Measurements from ENCODE around the gene SDHAF2.
A peak's percentile ranks its signal among the peaks of the same experiment; 100 is the strongest.

The SDHAF2 gene

DNA sequence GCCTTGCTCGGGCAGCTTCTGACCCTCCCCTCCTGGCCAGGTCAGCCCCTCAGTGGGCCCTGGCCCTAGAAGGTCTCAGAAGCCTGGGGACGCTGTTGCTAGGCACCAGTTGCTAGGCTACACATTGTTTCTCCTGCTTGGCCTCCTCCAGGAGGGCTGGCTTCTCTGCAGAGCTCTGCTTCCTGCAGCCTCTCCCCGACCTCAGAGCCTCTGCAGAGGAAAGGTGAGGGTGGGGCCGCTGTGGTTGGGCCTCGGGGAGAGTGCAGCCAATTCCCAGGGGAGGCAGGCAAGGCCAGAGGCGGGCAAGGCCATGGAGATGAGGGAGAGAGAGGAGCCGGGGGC lies 51.0 kb downstream of the SDHAF2 start:
- H3K27ac ChIP-seq (ENCODE audit: low read depth, low read length): no peak overlapping the region
- H3K27me3 ChIP-seq (ENCODE audit: control insufficient read depth in 5 of 5, insufficient read depth in 4 of 5, low read length in 5 of 5): peaks cover 15 to 28% (median 26%) of the 10 kb centered on the region in 5 donors
- no peaks in the 10 kb centered on the region for H3K9me3 ChIP-seq (ENCODE audit: control insufficient read depth in 5 of 5, low read length in 5 of 5)
- H3K4me3 ChIP-seq (ENCODE audit: low read depth in 1 of 5, low read length in 5 of 5): no peak overlapping the region
- H3K4me1 ChIP-seq (ENCODE audit: control insufficient read depth in 5 of 5, insufficient read depth in 5 of 5, low read length in 5 of 5): peaks cover 5 to 36% (median 24%) of the 10 kb centered on the region in 5 donors
- H3K9ac ChIP-seq (ENCODE audit: low read length in 5 of 5): no peak overlapping the region
- H3K36me3 ChIP-seq (ENCODE audit: control insufficient read depth in 5 of 5, insufficient read depth in 5 of 5, low read length in 5 of 5): no peaks in the 10 kb centered on the region

DNA sequence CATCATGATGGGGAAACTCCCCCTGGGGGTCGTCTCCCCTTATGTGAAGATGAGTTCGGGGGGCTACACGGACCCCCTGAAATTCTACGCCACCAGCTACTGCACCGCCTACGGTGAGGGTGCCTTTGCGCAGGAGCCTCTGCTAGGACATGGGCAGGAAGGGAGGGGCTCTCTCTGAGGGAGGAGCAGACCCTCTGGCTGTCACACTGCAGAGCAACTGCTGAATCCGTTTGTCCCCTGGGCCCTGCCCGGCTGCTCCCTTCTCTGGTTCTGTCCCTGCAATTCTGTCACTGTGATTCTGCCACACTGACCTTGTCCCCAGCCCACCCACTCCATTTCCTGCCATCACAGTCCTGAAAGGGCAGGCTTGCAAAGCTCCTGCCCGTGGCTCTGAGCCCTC lies 51.9 kb downstream of the SDHAF2 start:
- H3K4me3 ChIP-seq (ENCODE audit: low read depth in 1 of 5, low read length in 5 of 5): no peak overlapping the region
- H3K9ac ChIP-seq (ENCODE audit: low read length in 5 of 5): no peak overlapping the region
- peaks cover 18 to 28% (median 26%) of the 10 kb centered on the region in 5 donors for H3K27me3 ChIP-seq (ENCODE audit: control insufficient read depth in 5 of 5, insufficient read depth in 4 of 5, low read length in 5 of 5)
- peaks cover 5 to 36% (median 24%) of the 10 kb centered on the region in 5 donors for H3K4me1 ChIP-seq (ENCODE audit: control insufficient read depth in 5 of 5, insufficient read depth in 5 of 5, low read length in 5 of 5)
- H3K9me3 ChIP-seq (ENCODE audit: control insufficient read depth in 5 of 5, low read length in 5 of 5): no peaks in the 10 kb centered on the region
- H3K36me3 ChIP-seq (ENCODE audit: control insufficient read depth in 5 of 5, insufficient read depth in 5 of 5, low read length in 5 of 5): peaks cover 0 to 2% (median 0%) of the 10 kb centered on the region in 5 donors
- no peak overlapping the region for H3K27ac ChIP-seq (ENCODE audit: low read depth, low read length)

DNA sequence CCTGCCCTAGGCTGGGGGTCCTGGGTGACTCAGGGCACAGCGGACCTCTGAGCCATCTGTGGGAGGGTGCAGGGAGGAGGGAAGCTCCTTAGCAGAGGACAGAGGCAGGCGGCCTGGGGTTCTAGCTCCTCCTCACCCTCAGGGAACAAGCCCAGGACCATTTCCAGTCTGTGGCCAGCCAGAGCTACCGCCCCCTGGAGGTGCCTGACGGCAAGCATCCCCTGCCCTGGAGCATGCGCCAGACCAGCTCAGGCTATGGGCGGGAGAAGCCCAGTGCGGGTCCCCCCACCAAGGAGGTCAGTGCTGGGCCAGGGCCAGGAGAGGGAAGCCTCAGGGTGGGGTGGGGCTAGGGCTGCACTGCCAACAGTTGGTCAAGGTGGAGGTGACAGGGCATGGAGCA lies 52.6 kb downstream of the SDHAF2 start:
- H3K36me3 ChIP-seq (ENCODE audit: control insufficient read depth in 5 of 5, insufficient read depth in 5 of 5, low read length in 5 of 5): peaks cover 0 to 9% (median 0%) of the 10 kb centered on the region in 5 donors
- peaks cover 2 to 29% (median 17%) of the 10 kb centered on the region in 5 donors for H3K4me1 ChIP-seq (ENCODE audit: control insufficient read depth in 5 of 5, insufficient read depth in 5 of 5, low read length in 5 of 5)
- H3K4me3 ChIP-seq (ENCODE audit: low read depth in 1 of 5, low read length in 5 of 5): no peak overlapping the region
- no peak overlapping the region for H3K27ac ChIP-seq (ENCODE audit: low read depth, low read length)
- peaks cover 18 to 28% (median 26%) of the 10 kb centered on the region in 5 donors for H3K27me3 ChIP-seq (ENCODE audit: control insufficient read depth in 5 of 5, insufficient read depth in 4 of 5, low read length in 5 of 5)
- no peaks in the 10 kb centered on the region for H3K9me3 ChIP-seq (ENCODE audit: control insufficient read depth in 5 of 5, low read length in 5 of 5)
- no peak overlapping the region for H3K9ac ChIP-seq (ENCODE audit: low read length in 5 of 5)

DNA sequence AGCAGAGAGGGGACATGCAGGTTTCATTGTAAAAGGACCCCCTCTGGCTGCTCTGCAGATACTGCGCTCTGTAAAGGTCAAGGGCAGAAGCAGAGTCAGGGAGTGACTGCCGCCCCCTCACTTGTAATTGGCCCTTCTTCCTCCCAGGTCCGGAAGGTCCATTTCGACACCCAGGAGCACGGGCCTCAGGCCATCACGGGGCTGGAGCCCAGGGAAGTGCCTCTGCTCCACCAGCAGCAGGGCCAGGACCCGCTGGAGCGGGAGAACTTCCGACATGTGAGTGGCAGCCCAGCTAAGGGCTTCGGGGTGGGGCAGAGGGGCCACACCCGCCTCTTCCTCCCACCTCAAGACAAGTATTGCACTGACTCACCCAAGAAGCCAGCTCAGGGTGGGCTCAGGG lies 54.6 kb downstream of the SDHAF2 start:
- Histone ChIP-seq H3K27ac (ENCODE audit: low read depth, low read length) (no peak overlapping the region), H3K27me3 (ENCODE audit: control insufficient read depth in 5 of 5, insufficient read depth in 4 of 5, low read length in 5 of 5) (peaks cover 15 to 26% (median 18%) of the 10 kb centered on the region in 5 donors), H3K9me3 (ENCODE audit: control insufficient read depth in 5 of 5, low read length in 5 of 5) (no peaks in the 10 kb centered on the region), H3K36me3 (ENCODE audit: control insufficient read depth in 5 of 5, insufficient read depth in 5 of 5, low read length in 5 of 5) (peaks cover 0 to 11% (median 0%) of the 10 kb centered on the region in 5 donors), H3K4me1 (ENCODE audit: control insufficient read depth in 5 of 5, insufficient read depth in 5 of 5, low read length in 5 of 5) (peaks cover 7 to 34% (median 24%) of the 10 kb centered on the region in 5 donors), H3K4me3 (ENCODE audit: low read depth in 1 of 5, low read length in 5 of 5) (no peak overlapping the region), H3K9ac (ENCODE audit: low read length in 5 of 5) (no peak overlapping the region)

DNA sequence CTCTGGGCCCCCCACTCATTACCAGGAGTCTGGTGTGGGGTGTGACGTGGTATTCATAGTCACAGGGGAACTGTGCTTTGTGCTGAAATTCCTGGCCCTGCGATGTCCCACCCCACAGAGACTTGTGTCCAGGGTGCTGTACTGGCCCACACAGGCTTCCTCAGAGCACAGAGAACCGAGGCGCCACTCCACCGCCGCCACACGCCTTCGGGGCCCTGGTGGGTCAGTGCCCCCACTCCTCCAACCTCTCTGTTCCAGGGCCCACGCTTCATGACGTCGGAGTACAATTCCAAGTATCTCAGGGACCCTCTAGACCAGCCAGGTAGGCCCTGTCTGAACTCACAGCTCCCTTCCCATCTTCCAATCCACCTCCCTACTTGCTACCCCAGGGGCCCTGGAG lies 55.2 kb downstream of the SDHAF2 start:
- Histone ChIP-seq H3K4me1 (ENCODE audit: control insufficient read depth in 5 of 5, insufficient read depth in 5 of 5, low read length in 5 of 5) (peaks cover 9 to 37% (median 29%) of the 10 kb centered on the region in 5 donors), H3K4me3 (ENCODE audit: low read depth in 1 of 5, low read length in 5 of 5) (no peak overlapping the region), H3K9me3 (ENCODE audit: control insufficient read depth in 5 of 5, low read length in 5 of 5) (no peaks in the 10 kb centered on the region), H3K27ac (ENCODE audit: low read depth, low read length) (no peak overlapping the region), H3K36me3 (ENCODE audit: control insufficient read depth in 5 of 5, insufficient read depth in 5 of 5, low read length in 5 of 5) (peaks cover 0 to 11% (median 0%) of the 10 kb centered on the region in 5 donors), H3K9ac (ENCODE audit: low read length in 5 of 5) (no peak overlapping the region), H3K27me3 (ENCODE audit: control insufficient read depth in 5 of 5, insufficient read depth in 4 of 5, low read length in 5 of 5) (peaks cover 15 to 26% (median 17%) of the 10 kb centered on the region in 5 donors)

DNA sequence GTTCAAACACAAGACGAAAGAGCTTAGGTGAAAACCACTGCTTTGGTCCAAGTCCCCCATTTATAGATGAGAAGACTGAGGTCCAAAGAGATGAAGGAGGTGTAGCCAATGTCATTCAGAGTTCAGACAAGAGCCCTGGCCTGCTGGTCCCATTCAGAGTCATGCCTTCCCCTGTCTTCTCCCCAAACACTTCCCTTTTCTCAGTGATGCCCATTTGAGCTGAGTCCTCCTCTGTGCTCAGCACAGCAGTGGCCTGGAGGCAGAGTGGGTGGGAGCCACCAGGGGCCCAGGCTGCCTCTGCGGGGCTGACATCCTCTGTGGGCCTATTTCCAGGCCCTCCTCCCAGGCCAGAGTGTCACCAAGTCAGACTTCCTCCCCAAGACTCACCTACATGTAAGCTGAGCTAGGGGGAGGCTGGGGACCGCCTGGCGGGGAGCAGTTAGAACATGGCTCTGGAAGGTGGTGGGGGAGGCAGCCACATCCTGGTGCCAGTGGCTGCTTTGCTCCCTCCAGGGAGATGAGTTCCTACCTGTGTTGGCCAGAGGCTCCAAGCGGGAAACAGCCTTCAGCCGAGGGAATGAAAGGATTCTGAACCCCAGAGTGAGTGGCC lies 56.2 kb downstream of the SDHAF2 start:
- Histone ChIP-seq H3K9me3 (ENCODE audit: control insufficient read depth in 5 of 5, low read length in 5 of 5) (no peaks in the 10 kb centered on the region), H3K9ac (ENCODE audit: low read length in 5 of 5) (no peak overlapping the region), H3K4me1 (ENCODE audit: control insufficient read depth in 5 of 5, insufficient read depth in 5 of 5, low read length in 5 of 5) (peaks cover 12 to 37% (median 35%) of the 10 kb centered on the region in 5 donors), H3K27ac (ENCODE audit: low read depth, low read length) (no peak overlapping the region), H3K27me3 (ENCODE audit: control insufficient read depth in 5 of 5, insufficient read depth in 4 of 5, low read length in 5 of 5) (peaks cover 15 to 26% (median 16%) of the 10 kb centered on the region in 5 donors), H3K4me3 (ENCODE audit: low read depth in 1 of 5, low read length in 5 of 5) (no peak overlapping the region), H3K36me3 (ENCODE audit: control insufficient read depth in 5 of 5, insufficient read depth in 5 of 5, low read length in 5 of 5) (peaks cover 0 to 11% (median 0%) of the 10 kb centered on the region in 5 donors)

DNA sequence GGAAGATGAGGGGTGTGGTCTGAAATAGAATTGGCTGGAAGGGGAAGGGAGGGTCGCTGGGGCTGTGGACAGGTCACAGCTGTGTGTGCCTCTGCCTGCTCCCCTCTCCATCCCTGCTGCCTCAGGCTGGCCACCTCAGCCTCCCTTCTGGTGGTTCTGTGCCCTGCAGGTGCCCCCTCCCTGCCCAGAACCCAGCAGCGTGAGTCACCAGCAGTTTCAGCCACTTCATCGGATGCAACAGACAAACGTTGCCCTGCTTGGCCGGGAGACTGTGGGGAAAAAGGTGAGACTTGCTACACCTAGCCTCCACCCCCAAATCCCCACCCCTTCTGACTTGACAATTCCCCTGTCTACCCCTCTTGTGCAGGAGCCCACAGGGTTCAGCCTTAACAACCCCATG lies 56.9 kb downstream of the SDHAF2 start:
- H3K4me3 ChIP-seq (ENCODE audit: low read depth in 1 of 5, low read length in 5 of 5): no peak overlapping the region
- H3K36me3 ChIP-seq (ENCODE audit: control insufficient read depth in 5 of 5, insufficient read depth in 5 of 5, low read length in 5 of 5): peaks cover 0 to 11% (median 0%) of the 10 kb centered on the region in 5 donors
- H3K4me1 ChIP-seq (ENCODE audit: control insufficient read depth in 5 of 5, insufficient read depth in 5 of 5, low read length in 5 of 5): peaks cover 11 to 36% (median 29%) of the 10 kb centered on the region in 5 donors
- no peaks in the 10 kb centered on the region for H3K9me3 ChIP-seq (ENCODE audit: control insufficient read depth in 5 of 5, low read length in 5 of 5)
- peaks cover 8 to 19% (median 12%) of the 10 kb centered on the region in 5 donors for H3K27me3 ChIP-seq (ENCODE audit: control insufficient read depth in 5 of 5, insufficient read depth in 4 of 5, low read length in 5 of 5)
- no peak overlapping the region for H3K27ac ChIP-seq (ENCODE audit: low read depth, low read length)
- H3K9ac ChIP-seq (ENCODE audit: low read length in 5 of 5): no peak overlapping the region

DNA sequence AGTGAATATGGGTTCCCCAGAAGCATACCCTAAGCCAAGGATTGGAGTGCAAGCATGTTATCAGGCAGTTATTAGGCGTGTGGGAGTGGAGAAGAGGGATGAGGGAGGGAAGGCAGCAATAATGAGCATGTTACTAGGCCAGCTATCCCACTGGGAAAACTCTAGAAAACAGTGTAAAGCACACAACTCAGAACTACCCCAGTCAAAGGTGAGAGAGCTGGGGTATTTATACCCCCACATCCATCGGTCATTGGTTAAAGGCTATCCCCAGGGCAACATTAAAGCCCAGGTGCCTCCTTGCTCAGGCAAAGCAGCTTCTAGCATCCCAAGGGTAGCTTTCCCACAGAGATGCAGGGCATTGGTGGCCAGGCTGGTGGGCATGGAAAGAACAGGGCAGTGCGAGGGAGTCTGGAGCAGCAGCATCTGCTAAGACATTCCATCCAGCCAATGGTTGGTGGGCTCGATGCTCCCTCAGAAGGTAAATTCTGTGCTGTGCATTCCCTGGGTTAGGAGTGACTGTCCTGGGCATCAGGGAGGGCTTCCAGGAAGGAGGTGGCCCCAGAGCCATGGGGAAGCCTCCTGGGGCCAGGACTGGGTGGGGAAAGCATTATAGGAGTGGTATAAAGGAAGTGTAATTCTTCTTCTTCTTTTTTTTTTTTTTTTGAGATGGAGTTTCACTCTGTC lies 57.6 kb downstream of the SDHAF2 start:
- Histone ChIP-seq H3K27me3 (ENCODE audit: control insufficient read depth in 5 of 5, insufficient read depth in 4 of 5, low read length in 5 of 5) (peaks cover 4 to 13% (median 5%) of the 10 kb centered on the region in 5 donors), H3K27ac (ENCODE audit: low read depth, low read length) (no peak overlapping the region), H3K36me3 (ENCODE audit: control insufficient read depth in 5 of 5, insufficient read depth in 5 of 5, low read length in 5 of 5) (peaks cover 0 to 11% (median 0%) of the 10 kb centered on the region in 5 donors), H3K9me3 (ENCODE audit: control insufficient read depth in 5 of 5, low read length in 5 of 5) (no peaks in the 10 kb centered on the region), H3K4me1 (ENCODE audit: control insufficient read depth in 5 of 5, insufficient read depth in 5 of 5, low read length in 5 of 5) (peaks cover 11 to 33% (median 25%) of the 10 kb centered on the region in 5 donors), H3K9ac (ENCODE audit: low read length in 5 of 5) (no peak overlapping the region), H3K4me3 (ENCODE audit: low read depth in 1 of 5, low read length in 5 of 5) (no peak overlapping the region)

DNA sequence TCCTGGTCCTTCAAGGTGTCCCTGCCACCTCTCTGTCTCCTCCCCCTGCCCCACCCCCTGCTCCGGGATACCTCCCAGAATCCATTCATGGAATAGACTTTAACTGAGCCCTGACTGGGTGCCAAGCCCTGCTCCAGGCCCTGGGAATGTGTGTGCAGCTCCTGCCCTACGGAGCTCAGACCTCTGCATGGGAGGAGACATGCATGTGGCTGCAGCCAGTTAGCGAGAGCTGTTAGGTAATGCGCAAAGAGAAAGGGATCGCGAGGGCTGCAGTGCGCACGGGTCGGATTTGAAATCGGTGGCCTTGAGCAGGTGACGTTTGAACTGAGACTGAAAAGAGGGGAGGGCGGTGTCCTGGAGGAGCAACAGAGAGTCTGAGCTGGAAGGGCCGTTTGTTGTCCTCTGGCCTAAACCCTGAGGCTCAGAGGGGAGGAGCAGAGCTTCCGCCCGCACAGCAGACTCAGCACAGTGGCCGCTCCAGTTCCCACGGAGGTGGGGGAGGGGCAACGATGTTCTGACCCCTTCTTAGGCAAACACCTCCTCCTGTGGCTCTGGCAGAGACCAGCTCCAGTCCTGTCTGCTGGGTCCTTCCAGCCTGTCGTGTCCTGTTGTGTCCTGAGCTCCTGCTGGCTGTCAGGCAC lies 58.8 kb downstream of the SDHAF2 start:
- Histone ChIP-seq H3K4me1 (ENCODE audit: control insufficient read depth in 5 of 5, insufficient read depth in 5 of 5, low read length in 5 of 5) (peaks cover 11 to 33% (median 25%) of the 10 kb centered on the region in 5 donors), H3K27ac (ENCODE audit: low read depth, low read length) (no peak overlapping the region), H3K36me3 (ENCODE audit: control insufficient read depth in 5 of 5, insufficient read depth in 5 of 5, low read length in 5 of 5) (peaks cover 0 to 11% (median 0%) of the 10 kb centered on the region in 5 donors), H3K9ac (ENCODE audit: low read length in 5 of 5) (peak overlapping the region in 1 of 5 donors; percentile 11), H3K4me3 (ENCODE audit: low read depth in 1 of 5, low read length in 5 of 5) (peak overlapping the region; percentile 20 to 61 (median 48)), H3K9me3 (ENCODE audit: control insufficient read depth in 5 of 5, low read length in 5 of 5) (no peaks in the 10 kb centered on the region), H3K27me3 (ENCODE audit: control insufficient read depth in 5 of 5, insufficient read depth in 4 of 5, low read length in 5 of 5) (peaks cover 0 to 10% (median 3%) of the 10 kb centered on the region in 5 donors)

Measured in subcutaneous abdominal adipose tissue (tissue), 5 donors.